RWPE2 (cell line): ENCODE data around the gene RGS6.
A peak's percentile ranks its signal among the peaks of the same experiment; 100 is the strongest.

ENCODE experiments used
- ATAC-seq: fragments of 200-7000 bp; cut with Tn5 transposase; 3 replicates; pipeline ENCODE4 v1.9.1; 2021; ENCODE audit warnings: low read depth
- DNase-seq: peaks from one replicate; pipeline ENCODE4 v3.0.0-alpha.2; 2020; ENCODE audit warnings: low spot score
- H3K27ac ChIP-seq: fragments of 450-650 bp; 2 replicates; pipeline ENCODE4 v1.5.1; 2017; ENCODE audit warnings: mild to moderate bottlenecking; ENCODE audit not compliant: poor library complexity, severe bottlenecking
- H3K27me3 ChIP-seq: fragments of 250-450 bp; sonication (Bioruptor Pico); 2 replicates; pipeline ENCODE4 v1.5.1; 2021; ENCODE audit warnings: mild to moderate bottlenecking, moderate library complexity; ENCODE audit not compliant: insufficient read depth, poor library complexity, severe bottlenecking
- H3K36me3 ChIP-seq: fragments of 250-450 bp; sonication (Bioruptor Pico); 2 replicates; pipeline ENCODE4 v1.5.1; 2020; ENCODE audit warnings: low read depth, mild to moderate bottlenecking, moderate library complexity
- H3K4me1 ChIP-seq: fragments of 250-450 bp; sonication (Bioruptor Pico); 2 replicates; pipeline ENCODE4 v1.5.1; 2021; ENCODE audit warnings: mild to moderate bottlenecking, moderate library complexity; ENCODE audit not compliant: insufficient read depth, poor library complexity, severe bottlenecking
- H3K4me3 ChIP-seq: fragments of 250-450 bp; sonication (Bioruptor Pico); 2 replicates; pipeline ENCODE4 v1.5.1; 2021; ENCODE audit warnings: mild to moderate bottlenecking, moderate library complexity; ENCODE audit not compliant: severe bottlenecking
- H3K9me3 ChIP-seq: fragments of 250-450 bp; sonication (Bioruptor Pico); 2 replicates; pipeline ENCODE4 v1.5.1; 2021; ENCODE audit warnings: mild to moderate bottlenecking, moderate library complexity; ENCODE audit not compliant: severe bottlenecking
- TF ChIP-seq, protein P1 (sequence below): fragments of 450-650 bp; IDR thresholded peaks from one replicate; pipeline ENCODE4 v1.5.1; 2017; ENCODE audit warnings: mild to moderate bottlenecking, moderate library complexity; ENCODE audit not compliant: poor library complexity, severe bottlenecking

The RGS6 gene

DNA sequence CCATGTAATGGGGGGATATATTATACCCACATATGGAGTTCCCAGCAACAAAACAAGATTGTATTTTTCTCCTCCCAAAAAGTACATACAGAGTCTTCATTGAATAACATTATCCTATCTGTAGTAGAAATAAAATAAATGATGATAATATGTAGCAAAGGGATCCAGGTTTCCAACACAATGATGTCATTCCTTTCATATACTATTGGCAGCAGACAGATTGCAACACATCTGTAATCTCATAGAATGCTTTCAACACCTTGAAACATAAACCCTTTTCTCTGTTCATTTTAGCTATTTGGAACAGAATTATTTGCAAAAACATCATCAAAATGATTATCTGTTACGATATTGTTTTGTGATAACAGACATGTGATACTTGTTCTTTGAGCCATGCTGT is 644.0 kb downstream of the RGS6 start:
- Histone ChIP-seq H3K27me3 (no peaks in the 10 kb centered on the region), H3K36me3 (no peaks in the 10 kb centered on the region), H3K4me1 (no peaks in the 10 kb centered on the region), H3K4me3 (no peak overlapping the region), H3K27ac (no peak overlapping the region), H3K9me3 (no peaks in the 10 kb centered on the region)
- TF ChIP-seq, protein P1, sequence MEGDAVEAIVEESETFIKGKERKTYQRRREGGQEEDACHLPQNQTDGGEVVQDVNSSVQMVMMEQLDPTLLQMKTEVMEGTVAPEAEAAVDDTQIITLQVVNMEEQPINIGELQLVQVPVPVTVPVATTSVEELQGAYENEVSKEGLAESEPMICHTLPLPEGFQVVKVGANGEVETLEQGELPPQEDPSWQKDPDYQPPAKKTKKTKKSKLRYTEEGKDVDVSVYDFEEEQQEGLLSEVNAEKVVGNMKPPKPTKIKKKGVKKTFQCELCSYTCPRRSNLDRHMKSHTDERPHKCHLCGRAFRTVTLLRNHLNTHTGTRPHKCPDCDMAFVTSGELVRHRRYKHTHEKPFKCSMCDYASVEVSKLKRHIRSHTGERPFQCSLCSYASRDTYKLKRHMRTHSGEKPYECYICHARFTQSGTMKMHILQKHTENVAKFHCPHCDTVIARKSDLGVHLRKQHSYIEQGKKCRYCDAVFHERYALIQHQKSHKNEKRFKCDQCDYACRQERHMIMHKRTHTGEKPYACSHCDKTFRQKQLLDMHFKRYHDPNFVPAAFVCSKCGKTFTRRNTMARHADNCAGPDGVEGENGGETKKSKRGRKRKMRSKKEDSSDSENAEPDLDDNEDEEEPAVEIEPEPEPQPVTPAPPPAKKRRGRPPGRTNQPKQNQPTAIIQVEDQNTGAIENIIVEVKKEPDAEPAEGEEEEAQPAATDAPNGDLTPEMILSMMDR: no peak
- ATAC-seq (peak; percentile 51; the same call in 1 of the 3 replicates), DNase-seq (no peak)

DNA sequence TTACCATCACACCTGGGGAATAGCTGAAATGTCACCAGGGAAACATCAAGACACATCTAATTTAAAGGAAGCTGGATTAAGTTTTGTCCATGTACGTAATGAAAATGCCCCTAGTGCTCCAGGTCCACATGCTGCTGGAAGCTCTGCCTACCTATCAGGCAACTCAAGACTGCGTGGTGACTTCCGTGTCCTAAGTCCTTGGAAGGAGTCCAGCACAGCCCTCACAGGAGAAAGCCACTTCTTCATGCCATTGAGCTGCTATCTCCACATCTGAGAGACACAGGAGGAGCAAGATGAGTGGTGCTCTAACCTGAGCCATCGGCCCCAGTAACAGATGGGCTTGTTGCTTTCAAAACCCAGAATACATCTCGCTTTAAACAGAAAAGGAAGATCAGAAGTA is 645.3 kb downstream of the RGS6 start:
- H3K36me3 ChIP-seq: no peaks in the 10 kb centered on the region
- no peaks in the 10 kb centered on the region for H3K9me3 ChIP-seq
- no peaks in the 10 kb centered on the region for H3K27me3 ChIP-seq
- DNase-seq (no peak), ATAC-seq (no peak)
- H3K27ac ChIP-seq: no peak overlapping the region
- TF ChIP-seq, protein P1: no peak
- H3K4me3 ChIP-seq: no peak overlapping the region
- H3K4me1 ChIP-seq: no peaks in the 10 kb centered on the region

DNA sequence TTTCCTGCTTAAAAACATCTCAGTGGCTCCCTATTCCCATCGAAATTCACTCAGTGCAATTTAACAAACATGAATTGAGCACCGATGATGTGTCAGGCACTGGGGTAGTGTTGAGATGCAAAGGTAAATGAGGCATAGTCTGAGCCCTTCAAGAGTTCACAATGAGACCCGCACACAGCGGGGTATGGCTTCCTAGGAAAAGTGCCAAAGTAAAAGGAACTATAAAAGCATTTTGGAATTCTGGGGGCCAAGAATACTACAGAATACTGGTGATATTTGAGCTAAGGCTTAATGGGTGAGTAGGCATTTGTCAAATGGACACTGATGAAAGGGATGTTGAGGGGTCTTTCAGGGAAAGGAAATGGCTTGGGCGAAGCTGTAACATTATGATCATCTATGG is 646.3 kb downstream of the RGS6 start:
- H3K9me3 ChIP-seq: no peaks in the 10 kb centered on the region
- H3K27me3 ChIP-seq: no peaks in the 10 kb centered on the region
- no peak overlapping the region for H3K27ac ChIP-seq
- H3K36me3 ChIP-seq: no peaks in the 10 kb centered on the region
- H3K4me1 ChIP-seq: no peaks in the 10 kb centered on the region
- ATAC-seq (no peak), DNase-seq (no peak)
- TF ChIP-seq, protein P1: no peak
- H3K4me3 ChIP-seq: no peak overlapping the region

DNA sequence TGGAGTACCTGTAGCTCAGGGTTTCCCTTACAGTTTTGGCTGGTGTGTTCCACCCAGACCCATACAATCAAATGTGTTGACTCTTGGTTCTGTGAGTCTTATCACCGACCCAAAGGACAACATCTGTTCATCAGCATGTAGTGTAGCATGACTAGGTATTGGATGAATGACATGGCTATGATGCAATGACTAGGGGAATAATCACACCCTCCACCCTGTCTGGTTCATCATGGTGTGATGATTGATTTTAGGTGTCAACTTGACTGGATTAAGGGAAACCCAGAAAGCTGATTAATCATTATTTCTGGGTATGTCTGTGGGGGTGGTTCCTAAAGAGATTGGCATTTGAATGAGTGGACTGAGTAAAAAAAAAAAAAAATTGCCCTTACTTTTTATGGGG is 650.4 kb downstream of the RGS6 start:
- Histone ChIP-seq H3K27me3 (no peaks in the 10 kb centered on the region), H3K27ac (no peak overlapping the region), H3K4me3 (no peak overlapping the region), H3K4me1 (no peaks in the 10 kb centered on the region), H3K9me3 (no peaks in the 10 kb centered on the region), H3K36me3 (no peaks in the 10 kb centered on the region)
- no peak for ATAC-seq
- TF ChIP-seq, protein P1: no peak
- DNase-seq: no peak

DNA sequence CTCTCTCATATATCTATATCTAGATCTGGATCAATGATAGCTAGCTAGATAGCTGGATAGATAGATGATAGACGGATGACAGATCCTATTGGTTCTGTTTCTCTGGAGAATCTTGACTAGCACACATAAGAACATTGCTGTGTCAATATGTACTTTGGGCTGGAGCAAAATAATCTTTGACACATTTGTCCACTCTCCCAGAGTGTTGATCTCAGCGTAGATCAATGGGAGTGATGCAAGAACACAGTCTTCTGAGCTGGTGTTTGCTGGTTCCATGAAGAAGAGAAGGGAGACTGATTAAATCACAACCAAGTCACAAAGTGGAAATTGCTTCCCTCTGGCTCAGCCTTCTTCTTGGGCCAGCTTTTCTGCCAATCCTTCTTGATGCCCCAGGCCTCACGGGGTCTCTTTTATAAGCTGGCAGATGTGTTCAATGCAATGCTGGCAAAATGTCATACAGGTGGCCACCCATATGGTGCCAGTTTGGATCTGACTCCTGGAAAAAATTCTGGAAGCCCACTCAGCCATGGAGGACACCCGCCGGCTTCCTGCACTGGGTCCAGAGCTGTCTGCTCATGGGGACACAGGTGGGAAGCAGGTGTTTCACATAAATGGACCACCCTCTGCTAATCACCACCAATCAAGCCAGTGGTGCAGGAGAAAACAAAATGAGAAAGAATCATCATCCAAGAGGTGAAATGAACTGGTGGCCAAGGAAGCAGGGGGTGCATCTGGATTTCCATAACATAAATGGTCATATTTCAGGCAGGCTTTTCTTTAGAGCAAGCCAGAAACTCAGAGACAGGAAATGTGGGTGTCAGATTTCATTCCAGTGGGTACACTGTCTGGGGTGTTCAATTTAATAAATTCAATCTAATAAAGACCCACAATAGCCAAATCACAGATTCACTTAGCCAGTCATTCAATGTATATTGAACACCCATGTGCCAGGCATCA is 651.4 kb downstream of the RGS6 start:
- Histone ChIP-seq H3K9me3 (no peaks in the 10 kb centered on the region), H3K36me3 (no peaks in the 10 kb centered on the region), H3K4me1 (no peaks in the 10 kb centered on the region), H3K27me3 (no peaks in the 10 kb centered on the region), H3K27ac (no peak overlapping the region), H3K4me3 (no peak overlapping the region)
- TF ChIP-seq, protein P1: no peak
- DNase-seq (no peak), ATAC-seq (no peak)
